ENCODE measurements around the gene MEAK7.

MEAK7 gene

GRCh38 chr16:84504420-84505248 is at the start of gene MEAK7:
Gene MEAK7, minus strand, starts transcription at chr16:84504659. Its CDS starts 6,573 bp downstream, at chr16:84498086.
- peak; percentile 99 for DNase-seq

- no peak for DNase-seq
These were observed 49.5 kb upstream of the MEAK7 start for GRCh38 chr16:84553873-84554399.

GRCh38 chr16:84552135-84552534 is 47.7 kb upstream of the MEAK7 start:
- DNase-seq: no peak

GRCh38 chr16:84550096-84550495 is 45.6 kb upstream of the MEAK7 start:
- no peak for DNase-seq

- DNase-seq: no peak
These were observed 44.7 kb upstream of the MEAK7 start for GRCh38 chr16:84548971-84549844.

GRCh38 chr16:84548508-84548907 is 44.0 kb upstream of the MEAK7 start:
- no peak for DNase-seq

GRCh38 chr16:84547546-84548061 is 43.1 kb upstream of the MEAK7 start:
- no peak for DNase-seq

- DNase-seq: no peak
These were observed 42.4 kb upstream of the MEAK7 start for GRCh38 chr16:84546669-84547545.

- DNase-seq: no peak
These were observed 40.8 kb upstream of the MEAK7 start for GRCh38 chr16:84545114-84545737.

GRCh38 chr16:84544031-84544773 is 39.7 kb upstream of the MEAK7 start:
- no peak for DNase-seq

GRCh38 chr16:84543253-84543652 is 38.8 kb upstream of the MEAK7 start:
- DNase-seq: no peak

- no peak for DNase-seq
These were observed 37.7 kb upstream of the MEAK7 start for GRCh38 chr16:84541999-84542817.

- DNase-seq: no peak
These were observed 35.7 kb upstream of the MEAK7 start for GRCh38 chr16:84540194-84540593.

GRCh38 chr16:84538222-84538840 is 33.9 kb upstream of the MEAK7 start:
- no peak for DNase-seq

- peak; percentile 9 for DNase-seq
These were observed 33.2 kb upstream of the MEAK7 start for GRCh38 chr16:84537491-84538151.

GRCh38 chr16:84535851-84536250 is 31.4 kb upstream of the MEAK7 start:
- DNase-seq: no peak

- no peak for DNase-seq
These were observed 30.9 kb upstream of the MEAK7 start for GRCh38 chr16:84535408-84535807.

GRCh38 chr16:84534815-84535214 is 30.4 kb upstream of the MEAK7 start:
- no peak for DNase-seq

GRCh38 chr16:84532855-84533486 is 28.5 kb upstream of the MEAK7 start:
- DNase-seq: peak; percentile 31

Data from hematopoietic multipotent progenitor cell treated with erythropoietin and hydrocortisone succinate and interleukin-3 and kit ligand, for 6 days (in vitro differentiated cells).